ENCODE results near the gene LONP1. TPM values are rescaled to one million over a fixed set of nuclear protein-coding genes. Genes with fewer than 3 reads are reported as not detected.

Gene LONP1
- total and polyA plus RNA-seq, 2 of the 8 experiments (the other 6 are each of a cell fraction or from before 2014, with no cell fraction given) = 98.1 to 117 TPM

- peak; percentile 96 for TF ChIP-seq USF2 (IDR thresholded peaks at IDR 0.05; ENCODE audit: low read length)
- TF ChIP-seq MAX (IDR thresholded peaks at IDR 0.05) = peak; percentile 99
- peak; percentile 97 for TF ChIP-seq YY1 (IDR thresholded peaks at IDR 0.05; ENCODE audit: low read depth, low read length)
- no peak; the same call in 1 of the 2 replicates for TF ChIP-seq RBBP5 (IDR thresholded peaks at IDR 0.05; ENCODE audit: borderline replicate concordance, low read depth, low read length)
- TF ChIP-seq ZNF274 (IDR thresholded peaks at IDR 0.05; ENCODE audit: borderline replicate concordance, extremely low read depth, low read length) = no peak
- no peak for TF ChIP-seq EZH2 (IDR thresholded peaks at IDR 0.05; ENCODE audit: low read depth, low read length, severe bottlenecking)
- TF ChIP-seq ATF3 (IDR thresholded peaks at IDR 0.05; ENCODE audit: insufficient read depth, low read depth, low read length) = peak; percentile 94
- TF ChIP-seq POLR2A (IDR thresholded peaks at IDR 0.05; ENCODE audit: control extremely low read depth in 1 of 2, low read depth in 2 of 2, low read length in 2 of 2) = peak; percentile 85 to 91
- TF ChIP-seq SIN3A (conservative IDR thresholded peaks at IDR 0.05 in 1 of 2, IDR thresholded peaks at IDR 0.05 in 1 of 2; ENCODE audit: low read depth in 1 of 2, low read length in 2 of 2) = peak in 1 of 2 experiments; percentile 81; a peak in 2 of 4 replicates
- TF ChIP-seq MAFK (IDR thresholded peaks at IDR 0.05; ENCODE audit: low read depth, low read length) = no peak; the same call in 1 of the 2 replicates
- no peak for TF ChIP-seq SP2 (IDR thresholded peaks at IDR 0.05; ENCODE audit: low read length)
- peak; percentile 97 for TF ChIP-seq TAF1 (IDR thresholded peaks at IDR 0.05; ENCODE audit: low read depth, low read length)
- peak; percentile 78 to 94 (median 91) for TF ChIP-seq CTCF (IDR thresholded peaks at IDR 0.05; ENCODE audit: control extremely low read depth in 1 of 3, insufficient read depth in 1 of 3, low read depth in 1 of 3, low read length in 3 of 3)
- TF ChIP-seq KDM5A (IDR thresholded peaks at IDR 0.05; ENCODE audit: low read length) = peak; percentile 98
- TF ChIP-seq POU5F1 (IDR thresholded peaks at IDR 0.05; ENCODE audit: low read depth, low read length) = no peak
- TF ChIP-seq GABPA (IDR thresholded peaks at IDR 0.05; ENCODE audit: borderline replicate concordance, insufficient read depth, low read length) = peak; percentile 82; the same call in 1 of the 2 replicates
- peak; percentile 17; the same call in 1 of the 2 replicates for TF ChIP-seq EGR1 (IDR thresholded peaks at IDR 0.05; ENCODE audit: borderline replicate concordance, low read depth, low read length)
- TF ChIP-seq SRF (IDR thresholded peaks at IDR 0.05; ENCODE audit: low read depth, low read length) = peak; percentile 65; the same call in 1 of the 2 replicates
- peak; percentile 86 for TF ChIP-seq TAF7 (optimal IDR thresholded peaks at IDR 0.05; ENCODE audit: borderline replicate concordance, low read depth, low read length)
Observed at GRCh38 chr19:5719961-5720790, at the start of gene LONP1, which contains the start of gene CATSPERD (continued).

Measured in H1 (cell line).